ENCODE measurements around the gene LGR5.

DNA sequence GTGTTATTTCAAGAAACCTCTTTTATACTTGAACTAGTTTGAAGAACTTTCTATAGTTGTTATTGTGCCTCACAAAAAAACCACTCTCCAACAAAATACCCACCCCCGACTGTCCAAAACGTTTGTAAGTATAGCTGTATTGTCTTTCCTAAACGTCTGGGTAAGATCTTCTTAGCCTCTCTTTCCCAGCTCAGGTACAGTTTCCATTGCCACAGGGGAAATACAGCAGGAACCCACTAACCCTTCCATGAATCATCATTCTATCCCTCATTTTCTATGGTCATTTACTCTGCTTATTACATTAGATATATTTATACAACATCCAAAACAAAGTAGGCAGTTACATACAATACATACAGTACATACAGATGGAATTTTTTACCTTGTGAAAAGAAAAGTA, 153.2 kb downstream of the LGR5 start:
- TF ChIP-seq, protein P1, sequence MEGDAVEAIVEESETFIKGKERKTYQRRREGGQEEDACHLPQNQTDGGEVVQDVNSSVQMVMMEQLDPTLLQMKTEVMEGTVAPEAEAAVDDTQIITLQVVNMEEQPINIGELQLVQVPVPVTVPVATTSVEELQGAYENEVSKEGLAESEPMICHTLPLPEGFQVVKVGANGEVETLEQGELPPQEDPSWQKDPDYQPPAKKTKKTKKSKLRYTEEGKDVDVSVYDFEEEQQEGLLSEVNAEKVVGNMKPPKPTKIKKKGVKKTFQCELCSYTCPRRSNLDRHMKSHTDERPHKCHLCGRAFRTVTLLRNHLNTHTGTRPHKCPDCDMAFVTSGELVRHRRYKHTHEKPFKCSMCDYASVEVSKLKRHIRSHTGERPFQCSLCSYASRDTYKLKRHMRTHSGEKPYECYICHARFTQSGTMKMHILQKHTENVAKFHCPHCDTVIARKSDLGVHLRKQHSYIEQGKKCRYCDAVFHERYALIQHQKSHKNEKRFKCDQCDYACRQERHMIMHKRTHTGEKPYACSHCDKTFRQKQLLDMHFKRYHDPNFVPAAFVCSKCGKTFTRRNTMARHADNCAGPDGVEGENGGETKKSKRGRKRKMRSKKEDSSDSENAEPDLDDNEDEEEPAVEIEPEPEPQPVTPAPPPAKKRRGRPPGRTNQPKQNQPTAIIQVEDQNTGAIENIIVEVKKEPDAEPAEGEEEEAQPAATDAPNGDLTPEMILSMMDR (conservative IDR thresholded peaks at IDR 0.05; ENCODE audit: low read depth, low read length), result no peak
- TF ChIP-seq POLR2A (IDR thresholded peaks at IDR 0.05; ENCODE audit: low read depth, low read length) (no peak), CHD1 (IDR thresholded peaks at IDR 0.05; ENCODE audit: low read depth, low read length) (no peak), RFX5 (IDR thresholded peaks at IDR 0.05; ENCODE audit: low read depth, low read length) (no peak), SMC3 (IDR thresholded peaks at IDR 0.05; ENCODE audit: low read depth, low read length) (no peak), RCOR1 (IDR thresholded peaks at IDR 0.05; ENCODE audit: insufficient replicate concordance, low read length) (no peak), MAZ (IDR thresholded peaks at IDR 0.05; ENCODE audit: borderline replicate concordance, low read depth, low read length) (no peak), BHLHE40 (IDR thresholded peaks at IDR 0.05; ENCODE audit: low read depth, low read length) (no peak)

Data from IMR-90 (cell line).